HEK293 (cell line): Measurements from ENCODE around the gene ECT2L.

Source experiments
- CTCF ChIP-seq: fragments of 450-650 bp; formaldehyde crosslinking; IDR thresholded peaks from 2 replicates; pipeline ENCODE4 v1.5.1; 2016; ENCODE audit warnings: missing biosample characterization, missing genetic modification characterization
- KLF1 ChIP-seq: fragments of 450-650 bp; formaldehyde crosslinking; IDR thresholded peaks from 2 replicates; pipeline ENCODE4 v1.5.1; 2016; ENCODE audit warnings: missing biosample characterization, missing genetic modification characterization
- ZNF629 ChIP-seq: fragments of 450-650 bp; formaldehyde crosslinking; IDR thresholded peaks from 2 replicates; pipeline ENCODE4 v1.5.1; 2017; ENCODE audit warnings: missing biosample characterization, missing genetic modification characterization

- no peak for TF ChIP-seq ZNF629
- TF ChIP-seq KLF1 (tag by site-specific recombination) = no peak
- TF ChIP-seq CTCF (tag by site-specific recombination) = no peak
Observed at GRCh38 chr6:138797806-138798446, 2.0 kb downstream of the ECT2L start.
